GM18858 (cell line): ENCODE data around the gene ARHGEF11.
"Not testable (repeated sequence)": the region's sequence is repeated elsewhere in the genome, so short reads cannot be mapped to it uniquely, and the experiment has no call there.

ENCODE experiments used
- ATAC-seq: cut with Tn5 transposase; IDR thresholded peaks from one replicate; pipeline ENCODE4 v1.9.1; 2021; ENCODE audit not compliant: unreplicated experiment

The ARHGEF11 gene, protein sequence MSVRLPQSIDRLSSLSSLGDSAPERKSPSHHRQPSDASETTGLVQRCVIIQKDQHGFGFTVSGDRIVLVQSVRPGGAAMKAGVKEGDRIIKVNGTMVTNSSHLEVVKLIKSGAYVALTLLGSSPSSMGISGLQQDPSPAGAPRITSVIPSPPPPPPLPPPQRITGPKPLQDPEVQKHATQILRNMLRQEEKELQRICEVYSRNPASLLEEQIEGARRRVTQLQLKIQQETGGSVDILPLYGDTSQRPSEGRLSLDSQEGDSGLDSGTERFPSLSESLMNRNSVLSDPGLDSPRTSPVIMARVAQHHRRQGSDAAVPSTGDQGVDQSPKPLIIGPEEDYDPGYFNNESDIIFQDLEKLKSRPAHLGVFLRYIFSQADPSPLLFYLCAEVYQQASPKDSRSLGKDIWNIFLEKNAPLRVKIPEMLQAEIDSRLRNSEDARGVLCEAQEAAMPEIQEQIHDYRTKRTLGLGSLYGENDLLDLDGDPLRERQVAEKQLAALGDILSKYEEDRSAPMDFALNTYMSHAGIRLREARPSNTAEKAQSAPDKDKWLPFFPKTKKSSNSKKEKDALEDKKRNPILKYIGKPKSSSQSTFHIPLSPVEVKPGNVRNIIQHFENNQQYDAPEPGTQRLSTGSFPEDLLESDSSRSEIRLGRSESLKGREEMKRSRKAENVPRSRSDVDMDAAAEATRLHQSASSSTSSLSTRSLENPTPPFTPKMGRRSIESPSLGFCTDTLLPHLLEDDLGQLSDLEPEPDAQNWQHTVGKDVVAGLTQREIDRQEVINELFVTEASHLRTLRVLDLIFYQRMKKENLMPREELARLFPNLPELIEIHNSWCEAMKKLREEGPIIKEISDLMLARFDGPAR (N-terminal part only)

DNA sequence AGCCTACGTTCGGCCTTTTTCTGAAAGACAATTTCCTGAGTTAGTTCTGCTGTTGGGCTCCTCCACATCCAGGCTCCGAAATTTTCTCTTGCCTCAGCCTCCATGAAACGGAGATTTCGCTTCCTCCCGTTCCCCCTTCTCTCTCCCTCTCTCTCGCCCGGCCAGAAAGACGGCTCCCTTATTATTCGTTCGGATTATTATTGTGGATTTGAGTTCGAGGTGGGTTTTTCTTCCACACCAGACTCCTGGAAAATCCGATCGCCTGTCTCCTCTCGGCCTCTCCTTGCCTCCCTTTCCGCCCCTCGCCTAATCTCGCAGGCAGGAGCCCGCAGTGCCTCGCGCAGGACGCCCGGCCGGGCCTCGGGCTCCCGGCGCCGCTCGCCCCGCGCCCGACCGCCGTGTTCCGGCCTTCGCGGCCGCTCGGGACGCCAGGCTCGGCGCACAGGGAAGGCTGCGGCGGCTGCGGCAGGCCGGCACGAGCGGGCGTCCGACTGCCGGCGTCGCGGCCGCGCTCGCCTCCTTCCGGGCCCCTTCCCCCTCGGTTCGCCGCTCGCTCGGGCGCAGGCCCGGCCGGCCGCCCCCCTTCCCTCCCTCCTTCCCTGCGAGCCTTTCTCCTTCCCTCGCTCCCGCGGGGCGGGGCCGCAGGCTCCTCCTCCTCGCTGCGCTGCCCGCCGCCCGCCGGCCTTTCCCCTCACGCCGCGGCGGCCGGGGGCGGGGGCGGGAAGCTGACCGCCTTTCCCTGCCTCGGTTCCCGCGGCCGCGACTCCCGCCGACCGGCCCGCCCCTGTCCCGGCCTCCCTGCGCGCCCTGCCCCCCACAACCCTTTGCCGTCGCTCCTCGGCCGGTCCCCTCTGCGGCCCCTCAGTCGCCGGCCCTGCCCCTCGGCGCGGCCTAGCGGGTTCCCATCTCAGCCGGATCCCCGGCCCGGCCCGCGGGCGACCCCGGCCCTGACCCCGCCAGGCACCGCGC, at the start of gene ARHGEF11:
ARHGEF11 (minus strand) TSS at position 493 of the 969 bp plus-strand sequence. CDS start 1,412 bp downstream, outside the sequence.
- ATAC-seq: no peak

GRCh38 chr1:157095091-157095490, 49.5 kb upstream of the ARHGEF11 start:
- ATAC-seq: no peak

DNA sequence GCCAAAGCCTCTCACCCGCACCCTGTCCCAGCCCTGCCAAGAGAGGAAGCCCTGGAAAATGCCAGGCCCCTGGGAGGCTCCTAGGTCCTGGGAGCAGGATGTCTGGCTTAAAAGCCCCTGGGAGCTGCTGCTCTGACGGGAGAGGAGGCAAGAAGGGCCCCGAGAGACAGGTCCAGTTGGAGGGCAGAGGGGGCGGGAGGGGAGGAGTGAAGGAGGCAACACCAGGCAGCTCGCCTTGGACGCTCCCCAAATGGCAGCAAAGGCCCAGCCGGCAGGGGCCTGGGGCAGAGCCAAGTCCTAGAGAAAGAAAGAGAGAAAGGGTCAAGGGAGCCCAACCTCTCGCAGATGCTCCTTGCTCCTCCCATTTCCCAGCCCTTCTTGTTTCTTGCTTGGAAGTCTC, 47.3 kb upstream of the ARHGEF11 start:
- no peak for ATAC-seq

GRCh38 chr1:157091668-157092273, 46.2 kb upstream of the ARHGEF11 start:
- no peak for ATAC-seq

GRCh38 chr1:157091186-157091585, 45.6 kb upstream of the ARHGEF11 start:
- no peak for ATAC-seq

DNA sequence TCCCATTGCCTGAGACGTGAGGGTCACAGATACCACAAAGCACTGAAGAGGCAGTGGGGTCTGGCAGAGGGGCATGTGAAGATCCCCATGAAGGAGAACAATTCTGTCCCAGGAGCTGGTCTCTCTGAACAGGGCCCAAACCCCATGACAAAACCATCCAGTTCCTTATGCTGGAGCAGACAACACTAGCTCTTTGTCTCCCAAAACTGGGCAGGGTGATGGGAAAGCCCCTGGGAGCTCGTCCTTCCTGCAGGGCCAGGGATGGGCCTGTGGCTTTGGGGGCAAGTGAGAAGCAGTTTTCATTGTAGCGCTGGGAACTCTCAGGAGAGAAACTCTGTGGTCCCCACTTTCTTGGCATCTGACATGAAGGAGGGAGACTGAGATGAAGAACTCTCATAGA, 45.2 kb upstream of the ARHGEF11 start:
- no peak for ATAC-seq

GRCh38 chr1:157090196-157090647, 44.7 kb upstream of the ARHGEF11 start:
- ATAC-seq: no peak

DNA sequence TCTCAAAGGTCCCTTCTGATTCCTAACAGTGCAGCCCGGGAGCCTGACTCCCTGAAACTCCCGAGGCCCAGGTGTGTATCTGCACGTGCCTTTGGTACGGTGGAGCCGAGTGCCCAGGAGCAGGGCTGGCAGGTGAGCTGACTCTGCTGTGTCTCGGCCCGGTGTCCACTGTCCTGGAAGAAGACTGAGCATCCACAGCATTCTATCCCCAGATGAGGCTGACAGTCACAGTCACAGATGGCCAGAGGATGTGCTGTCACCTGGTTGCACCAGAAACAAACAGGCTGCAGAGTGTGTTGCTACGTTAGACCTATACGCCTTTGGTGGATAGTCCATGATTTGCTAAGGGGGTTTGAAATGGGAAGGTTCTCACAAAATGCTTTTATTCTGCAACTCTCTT, 44.2 kb upstream of the ARHGEF11 start:
- no peak for ATAC-seq

GRCh38 chr1:157088607-157089006, 43.1 kb upstream of the ARHGEF11 start:
- no peak for ATAC-seq

DNA sequence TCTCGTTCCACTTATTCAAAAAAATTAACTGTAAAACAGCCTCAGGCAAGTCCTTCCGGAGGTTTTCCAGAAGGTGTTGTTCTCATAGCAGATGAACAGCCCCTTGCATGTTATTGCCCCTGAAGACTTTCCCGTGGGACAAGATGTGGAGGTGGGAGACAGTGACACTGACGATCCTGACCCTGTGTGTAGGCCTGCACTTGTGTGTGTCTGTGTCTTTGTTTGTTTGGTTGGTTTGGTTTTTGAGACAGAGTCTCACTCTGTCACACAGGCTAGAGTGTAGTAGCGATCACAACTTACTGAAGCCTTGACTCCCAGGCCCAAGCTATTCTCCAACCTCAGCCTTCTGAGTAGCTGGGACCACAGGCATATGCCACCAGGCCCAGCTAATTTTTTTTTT, 41.5 kb upstream of the ARHGEF11 start:
- no peak for ATAC-seq

- ATAC-seq: no peak
These were observed 40.8 kb upstream of the ARHGEF11 start for GRCh38 chr1:157086299-157086698.

GRCh38 chr1:157085421-157085820, 39.9 kb upstream of the ARHGEF11 start:
- no peak for ATAC-seq

DNA sequence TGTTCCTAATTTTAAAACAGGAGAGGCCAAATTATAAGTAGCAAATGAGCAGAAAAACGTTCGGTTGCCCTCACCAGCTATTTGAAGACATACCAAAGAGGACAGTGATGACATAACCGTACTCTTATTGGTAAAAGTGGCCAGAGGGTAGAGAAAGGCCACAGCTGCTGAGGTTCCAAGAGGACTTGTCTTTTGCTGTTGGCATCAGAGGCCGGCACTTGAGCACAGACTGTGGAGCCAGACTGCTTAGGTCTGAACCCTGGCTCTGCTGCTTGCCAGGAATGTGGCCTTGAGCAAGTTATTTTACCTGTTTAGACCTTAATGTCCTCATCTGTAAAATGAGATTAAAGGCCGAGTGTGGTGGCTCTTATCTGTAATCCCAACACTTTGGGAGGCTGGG, 39.2 kb upstream of the ARHGEF11 start:
- no peak for ATAC-seq

DNA sequence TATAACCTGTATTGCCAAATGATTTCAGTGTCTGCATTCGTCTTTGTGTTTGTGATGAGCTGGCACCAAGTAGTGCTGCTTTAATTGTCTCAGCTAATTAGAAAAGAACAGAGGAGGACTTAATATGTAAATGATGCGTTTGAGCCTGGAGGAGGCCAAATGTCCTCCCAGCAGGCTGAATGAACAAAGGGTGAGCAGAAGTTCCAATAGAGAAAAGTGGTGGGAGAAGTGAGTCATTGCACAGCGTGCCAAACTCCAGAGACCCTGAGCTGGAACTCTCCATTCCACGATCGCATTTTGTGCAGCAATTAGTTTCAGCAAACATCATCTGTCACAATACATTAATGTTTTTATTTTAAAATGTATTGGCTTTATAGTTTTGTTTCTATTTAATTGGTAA, 36.2 kb upstream of the ARHGEF11 start:
- no peak for ATAC-seq

DNA sequence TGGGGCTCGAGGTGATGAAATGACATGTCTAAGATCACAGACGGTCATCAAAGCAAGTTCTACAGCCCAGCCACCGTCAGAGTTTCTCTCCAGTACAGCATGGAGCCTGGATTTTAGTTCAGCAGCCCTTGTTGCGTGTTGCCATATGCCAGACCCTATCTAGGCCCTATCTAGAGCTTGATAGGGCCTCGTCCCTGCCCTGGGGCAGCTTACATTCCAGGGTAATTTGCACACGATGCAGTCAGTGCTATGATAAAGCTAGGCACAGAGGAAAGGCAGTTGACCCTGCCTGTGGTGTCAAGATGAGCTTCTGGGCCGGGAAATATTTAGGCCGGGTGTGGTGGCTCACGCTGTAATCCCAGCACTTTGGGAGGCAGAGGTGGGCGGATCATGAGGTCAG, 35.2 kb upstream of the ARHGEF11 start:
- no peak for ATAC-seq

- no peak for ATAC-seq
These were observed 31.9 kb upstream of the ARHGEF11 start for GRCh38 chr1:157077394-157077793.

- no peak for ATAC-seq
These were observed 28.6 kb upstream of the ARHGEF11 start for GRCh38 chr1:157073944-157074685.

DNA sequence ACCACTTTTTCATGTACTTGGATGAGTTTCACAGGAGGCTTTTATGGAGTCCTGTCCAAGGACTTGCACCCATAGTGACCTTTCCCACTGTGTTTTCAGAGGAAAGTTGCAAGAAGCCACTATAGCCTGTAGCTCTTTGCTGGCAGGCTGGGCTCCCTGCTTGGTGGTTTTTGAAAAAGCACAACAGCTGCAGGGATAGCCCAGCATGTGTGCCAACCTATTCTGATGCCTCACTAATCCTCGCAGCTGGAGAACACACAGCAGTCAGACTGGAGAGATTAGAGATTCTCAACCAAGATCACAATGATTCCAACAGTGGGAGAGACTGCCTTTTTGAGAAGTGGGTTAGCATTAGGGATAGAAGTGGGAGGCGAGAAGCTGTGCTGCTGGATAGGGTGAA, 24.1 kb upstream of the ARHGEF11 start:
- no peak for ATAC-seq

GRCh38 chr1:157059241-157059640, 13.7 kb upstream of the ARHGEF11 start:
- ATAC-seq: not testable (repeated sequence)

GRCh38 chr1:157056269-157056668, 10.7 kb upstream of the ARHGEF11 start:
- no peak for ATAC-seq
